Posterior vena cava (tissue), 2 donors: ENCODE measurements around the gene ZSWIM6. TPM values are rescaled to one million over a fixed set of nuclear protein-coding genes. Genes with fewer than 3 reads are reported as not detected.

Experiments used
- DNase-seq: peaks from one replicate; pipeline ENCODE4 v3.0.0-alpha.2; 2020; ENCODE audit warnings: low spot score
- intact Hi-C, 2 donors: fragments of 100-400 bp; cut with DNase I; formaldehyde crosslinking; loops; one replicate each; pipeline versions ENCODE4 v1.14.1 to v1.14.2; 2022 to 2023
- total RNA-seq, 2 donors: library from RNA; stranded (reverse); fragmentation: NEBNext Ultra II Directional; extraction: Animal tissue kit (Norgen Biotek cat#: 25700); gene quantifications; one replicate each; pipeline ENCODE4 v1.2.1, GENCODE V29; 2021
- donor health status: DM: yes; HTN: yes; CAD: no.
- donor health status: DM: yes; HTN: yes; CAD: no.

The ZSWIM6 gene
- total RNA-seq, 2 donors from 2014 or later: 14.0 to 15.3 TPM

DNA sequence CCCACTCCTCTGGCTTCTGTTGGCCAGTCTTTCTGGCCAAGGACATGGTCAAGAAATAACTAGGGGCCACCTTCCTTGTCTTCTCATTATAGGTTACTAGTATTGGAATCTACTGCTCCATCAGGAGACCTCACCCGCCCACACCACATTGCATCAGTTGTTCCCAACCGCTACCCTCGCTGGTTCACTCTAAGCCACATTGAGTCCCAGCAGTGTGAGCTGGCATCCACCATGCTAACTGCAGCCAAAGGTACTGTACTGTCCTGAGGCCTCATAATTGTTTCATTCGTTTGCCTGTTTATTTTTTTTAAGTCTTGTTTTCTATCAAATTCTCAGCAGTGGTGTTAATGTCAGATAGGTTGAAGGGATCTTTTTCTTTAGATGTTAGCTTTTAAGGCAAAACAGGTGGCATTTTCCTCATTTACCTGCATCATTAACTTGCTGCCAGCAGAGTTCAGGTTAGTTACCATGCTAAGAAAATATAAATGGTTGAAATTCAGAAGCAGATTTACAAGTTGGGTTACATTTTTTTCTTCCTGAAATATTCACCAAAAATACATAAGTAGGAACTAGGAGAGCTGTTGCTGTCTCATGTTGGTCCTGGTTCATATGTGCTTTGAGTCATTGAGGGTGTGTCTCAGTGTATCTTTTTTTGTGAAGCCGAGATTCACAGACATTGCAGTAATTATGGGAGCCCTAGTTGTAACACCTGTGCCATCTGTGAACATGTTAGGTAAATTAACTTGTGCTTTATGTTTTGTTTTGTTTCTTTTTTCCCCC is 206.9 kb downstream of the ZSWIM6 start:
- no peak for DNase-seq
- intact Hi-C loops: no loop called here

DNA sequence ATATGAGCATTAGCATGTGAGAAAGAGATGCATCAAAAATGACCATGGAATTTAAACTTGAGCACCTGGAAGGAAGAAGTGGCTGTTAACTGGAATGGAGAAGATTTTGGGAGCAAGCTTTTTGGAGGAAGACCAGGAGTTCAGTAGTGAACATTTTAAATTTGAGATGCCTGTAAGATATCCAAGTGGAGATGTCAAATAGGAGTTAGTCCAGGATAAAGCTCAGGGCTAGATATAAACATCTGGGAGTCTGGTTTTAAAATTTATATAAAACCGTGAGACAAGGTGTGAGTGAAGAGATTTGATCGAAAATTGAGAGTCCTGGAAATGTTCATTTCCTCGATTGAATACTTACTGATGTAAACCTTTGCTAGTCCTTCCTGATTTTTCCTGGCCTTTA is 217.5 kb downstream of the ZSWIM6 start:
- intact Hi-C loops: no loop called here

DNA sequence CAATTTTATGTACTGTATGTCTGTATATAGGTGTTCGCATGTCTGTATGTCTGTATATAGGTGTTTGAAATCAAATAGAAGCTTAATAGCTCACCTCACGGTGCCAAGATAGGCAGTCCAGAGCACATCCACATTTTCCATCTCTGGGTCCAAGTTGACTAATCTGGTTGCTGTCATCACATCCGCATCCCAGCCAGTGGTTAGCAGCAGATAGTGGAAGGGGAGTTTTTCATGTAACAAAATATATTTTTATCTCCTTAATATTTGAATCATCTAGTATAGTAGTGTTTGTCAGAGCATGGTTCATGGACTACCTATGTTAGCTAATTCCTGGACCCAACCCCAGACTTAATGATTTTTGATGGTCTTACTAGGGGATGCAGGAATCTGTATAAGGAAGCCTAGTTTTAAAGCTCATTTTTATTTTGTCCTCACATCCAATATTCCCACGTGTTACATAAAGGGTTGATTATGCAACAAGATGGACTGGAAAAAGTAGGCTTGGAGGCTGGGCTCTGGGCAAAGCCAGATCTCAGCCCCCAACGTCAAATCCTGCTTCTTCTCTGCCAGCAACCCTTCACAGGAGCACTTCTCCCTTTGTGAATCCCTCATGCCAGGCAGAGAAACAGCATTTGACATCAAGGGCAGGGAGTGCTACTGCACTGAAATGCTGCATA is 219.7 kb downstream of the ZSWIM6 start:
- no peak for DNase-seq
- intact Hi-C loops: no loop called here

More for the DNA sequence above, 217.5 kb downstream of the ZSWIM6 start:
- no peak for DNase-seq

DNA sequence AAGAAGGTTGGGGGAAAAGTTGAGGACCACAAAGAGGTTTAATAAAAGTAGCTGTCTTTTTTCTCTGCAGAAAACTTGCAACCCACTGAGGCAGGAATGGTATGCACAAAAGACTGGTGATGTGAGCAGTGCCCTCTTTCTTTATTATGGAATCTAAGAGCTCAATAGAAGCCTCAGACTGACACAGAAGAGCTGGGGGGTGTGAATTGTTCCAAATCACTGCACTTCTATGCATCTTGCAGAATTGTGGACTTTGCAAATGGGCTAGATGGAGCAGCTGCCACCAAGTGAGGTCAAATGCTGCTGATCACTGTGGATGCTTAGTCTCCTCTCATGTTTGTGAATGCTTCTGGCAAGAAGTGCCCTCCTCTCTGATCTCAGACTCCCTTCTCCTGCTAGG is 227.1 kb downstream of the ZSWIM6 start:
- no peak for DNase-seq
- intact Hi-C loops: no loop called here

DNA sequence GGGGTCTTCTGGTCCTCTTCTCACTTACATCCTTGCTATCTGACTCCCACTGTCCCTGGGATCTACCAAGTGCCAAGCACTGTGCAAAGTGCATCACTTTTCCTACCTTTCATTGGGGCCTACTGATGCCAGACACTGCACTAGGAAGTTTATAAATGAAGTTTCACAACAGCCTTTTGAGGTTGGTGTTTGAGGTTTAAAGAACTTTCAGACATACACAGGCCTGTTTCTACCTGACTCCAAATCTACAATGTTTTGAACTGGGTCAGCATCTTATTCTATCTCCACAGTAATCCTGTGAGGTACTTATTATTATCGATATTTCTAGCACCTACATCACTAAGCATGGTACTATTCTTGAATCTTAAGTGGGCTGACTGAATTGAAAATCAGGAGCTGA is 227.7 kb downstream of the ZSWIM6 start:
- intact Hi-C loops: no loop called here

DNA sequence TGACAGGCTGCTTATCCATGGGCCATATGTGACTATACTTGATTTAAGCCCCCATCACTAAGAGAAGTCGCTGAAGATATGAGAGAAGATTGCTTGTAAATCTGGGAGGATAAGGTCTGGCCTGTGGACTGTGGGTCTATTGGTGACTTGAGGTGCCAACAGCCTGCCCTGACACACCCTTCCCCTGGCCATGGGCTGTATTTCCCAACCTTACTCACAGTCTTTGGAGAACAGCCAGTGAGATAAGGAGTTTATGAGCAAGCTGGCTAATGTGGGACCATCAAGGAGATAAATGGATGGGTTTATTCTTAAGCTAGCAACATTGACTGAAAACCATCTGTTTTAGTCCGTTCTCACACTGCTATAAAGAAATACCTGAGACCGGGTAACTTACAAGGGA is 231.3 kb downstream of the ZSWIM6 start:
- no peak for DNase-seq
- intact Hi-C loops: no loop called here

More for the DNA sequence above, 227.7 kb downstream of the ZSWIM6 start:
- no peak for DNase-seq

DNA sequence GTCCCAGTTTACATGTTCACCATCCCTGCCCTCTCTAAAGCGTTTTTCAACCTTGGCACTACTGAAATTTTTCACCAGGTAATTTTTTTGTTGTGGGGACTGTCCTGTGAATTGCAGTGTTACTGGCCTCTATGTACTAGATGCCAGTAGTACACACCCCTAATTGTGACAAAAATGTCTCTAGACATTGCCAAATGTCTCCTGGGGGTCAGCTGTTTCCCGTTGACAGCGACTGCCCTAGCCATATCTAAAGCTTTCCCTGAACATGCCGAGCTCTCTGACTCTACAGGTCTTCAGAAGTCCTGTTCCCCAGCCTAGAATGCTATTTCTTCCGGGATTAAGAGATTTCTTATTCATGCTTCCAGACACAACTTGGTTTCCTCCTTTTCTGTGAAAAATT is 235.3 kb downstream of the ZSWIM6 start:
- intact Hi-C loops: no loop called here
- no peak for DNase-seq

DNA sequence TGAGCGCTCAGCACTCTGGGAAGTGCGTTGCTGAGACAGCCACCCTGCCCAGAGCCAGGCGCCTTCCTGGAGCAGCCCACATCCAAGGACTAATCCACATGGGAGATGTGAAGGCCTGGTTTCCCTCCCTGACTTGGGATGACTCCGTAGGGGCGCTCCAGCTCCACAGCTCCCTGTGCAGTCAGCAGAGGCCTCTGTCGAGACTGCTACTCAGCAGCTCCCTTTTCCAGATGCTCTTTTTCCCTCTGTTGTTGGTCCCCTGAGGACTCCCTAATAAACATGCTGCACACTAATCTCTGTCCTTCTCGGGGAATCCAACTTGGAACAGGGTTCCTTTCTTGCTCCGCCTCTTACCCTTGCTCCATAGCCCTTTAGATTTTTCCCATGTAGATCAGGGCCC is 237.3 kb downstream of the ZSWIM6 start:
- DNase-seq: no peak
- intact Hi-C loops: no loop called here

DNA sequence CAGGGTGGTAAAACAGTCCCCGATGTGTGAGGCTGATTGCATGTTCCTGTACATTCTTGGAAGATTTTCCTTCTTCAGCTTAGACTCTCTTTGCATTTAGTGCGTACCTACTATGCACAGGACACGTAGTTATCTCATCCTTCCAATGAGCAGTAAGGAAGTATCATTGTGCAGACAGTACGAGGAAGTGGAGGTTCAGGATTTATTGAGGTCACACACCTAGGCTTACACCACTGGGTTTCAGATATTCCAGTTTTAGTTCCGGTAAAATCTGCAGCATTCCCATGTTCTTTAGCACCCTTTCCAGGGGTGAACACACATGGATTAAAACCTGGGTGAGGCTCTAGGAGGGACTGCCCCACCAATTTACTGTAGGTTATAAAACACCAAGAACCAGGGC is 238.7 kb downstream of the ZSWIM6 start:
- no peak for DNase-seq
- intact Hi-C loops: no loop called here

DNA sequence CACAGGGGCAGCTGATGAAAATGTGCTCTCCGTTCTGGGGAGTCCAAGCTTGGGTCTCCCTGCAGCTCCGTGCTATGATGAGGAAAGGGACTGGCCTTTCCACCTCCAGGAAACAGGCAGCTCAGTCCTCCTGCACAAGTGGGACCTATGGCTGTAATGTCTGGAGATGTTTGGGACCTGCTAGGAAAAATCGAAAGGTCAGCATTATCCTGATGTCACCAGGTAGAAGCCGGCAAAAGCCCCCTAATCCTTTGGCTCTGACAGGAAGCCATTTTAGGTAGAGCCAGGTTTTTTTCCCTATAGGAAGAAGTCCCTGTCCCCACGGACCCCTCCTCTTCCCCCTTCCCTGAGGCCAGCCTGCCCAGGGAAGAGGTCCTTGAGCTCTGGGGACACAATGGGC is 240.9 kb downstream of the ZSWIM6 start:
- intact Hi-C loops: no loop called here
- DNase-seq: no peak

DNA sequence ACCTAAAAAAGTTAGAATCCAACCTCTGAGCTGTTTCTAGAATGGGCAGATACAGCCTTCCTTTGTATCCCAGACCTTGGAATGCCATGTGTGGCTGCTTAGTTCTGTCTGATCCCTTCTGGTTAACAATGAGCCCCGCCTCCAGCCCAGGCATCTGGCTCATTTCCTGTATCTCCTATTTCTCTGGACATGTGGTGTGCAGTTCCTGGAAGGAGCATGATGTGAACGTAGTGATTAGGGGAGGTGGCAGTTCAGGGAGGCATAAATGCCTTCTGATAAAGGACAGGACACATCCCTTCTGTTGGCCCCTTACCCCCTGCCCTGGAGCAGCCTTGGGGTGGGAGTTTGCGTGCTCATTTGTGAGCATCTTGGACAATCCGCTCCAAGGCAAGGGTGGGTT is 243.0 kb downstream of the ZSWIM6 start:
- intact Hi-C loops: no loop called here

DNA sequence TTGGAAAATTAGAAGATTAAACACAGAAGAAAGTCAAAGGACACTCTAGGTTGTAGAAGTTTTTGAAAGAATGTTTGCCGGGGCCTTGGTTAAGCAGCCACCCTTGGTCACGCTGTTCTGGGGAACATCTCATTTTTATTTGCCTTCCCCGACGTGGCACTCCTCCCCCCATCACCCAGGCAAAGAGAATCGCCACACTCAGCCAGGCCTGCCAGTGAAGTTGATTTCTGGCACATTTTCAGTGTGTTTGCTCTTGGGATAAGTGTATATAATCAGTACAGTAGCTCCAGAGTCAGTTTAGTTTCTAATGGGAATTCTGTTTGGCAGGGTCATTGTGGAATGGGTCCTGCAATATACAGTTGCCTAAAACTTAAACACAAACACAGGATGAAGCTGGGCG is 243.5 kb downstream of the ZSWIM6 start:
- DNase-seq: no peak
- intact Hi-C loops: no loop called here

More for the DNA sequence above, 243.0 kb downstream of the ZSWIM6 start:
- DNase-seq: no peak

DNA sequence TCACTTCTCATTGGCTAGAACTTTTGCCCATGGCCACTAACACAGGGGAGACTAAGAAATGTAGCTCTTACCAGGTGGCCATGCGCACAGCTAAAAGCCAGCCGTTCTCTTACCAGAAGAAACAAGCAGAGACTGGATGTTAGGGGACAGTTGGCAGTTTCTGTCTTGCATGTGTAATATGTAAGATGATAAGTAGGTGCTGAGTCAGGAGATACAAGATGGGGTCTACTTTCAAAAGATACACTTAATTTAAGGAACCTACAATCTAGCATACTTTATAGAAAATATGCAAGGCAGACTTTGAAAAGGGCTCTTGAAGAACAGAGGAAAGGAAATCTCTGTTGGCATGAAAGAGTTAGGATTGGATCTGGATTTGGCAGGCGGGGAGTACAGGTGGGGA is 244.5 kb downstream of the ZSWIM6 start:
- DNase-seq: no peak
- intact Hi-C loops: no loop called here

DNA sequence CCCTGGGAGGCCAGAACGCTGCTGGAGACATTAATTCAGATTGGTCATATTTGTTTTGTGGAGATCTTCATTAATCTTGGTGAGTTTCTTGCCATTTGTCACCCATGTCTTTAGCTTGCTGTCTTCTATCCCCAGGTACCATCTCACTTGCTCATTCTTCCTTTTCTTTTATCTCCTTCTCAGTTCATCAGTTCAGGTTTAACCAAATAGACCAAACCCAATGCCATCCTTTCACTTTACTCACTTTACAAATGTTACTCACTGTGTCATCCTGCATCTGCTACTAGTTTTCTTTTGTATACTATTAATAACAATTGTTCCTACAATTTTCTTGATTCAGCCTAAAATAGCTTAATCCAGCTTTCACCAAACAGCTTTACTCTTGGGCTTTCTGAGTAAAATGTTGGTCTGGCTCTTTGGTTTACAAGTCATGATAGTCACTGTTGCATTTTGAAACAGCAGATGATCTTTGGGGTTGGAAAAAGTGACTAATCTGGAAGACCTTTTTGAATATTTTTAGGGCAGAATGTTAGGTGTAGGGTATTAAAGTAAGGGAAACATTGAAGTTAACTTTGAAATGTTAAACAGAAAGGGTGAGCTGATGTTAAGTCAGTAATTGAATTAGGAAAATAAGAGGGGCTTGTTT is 246.9 kb downstream of the ZSWIM6 start:
- DNase-seq: no peak

DNA sequence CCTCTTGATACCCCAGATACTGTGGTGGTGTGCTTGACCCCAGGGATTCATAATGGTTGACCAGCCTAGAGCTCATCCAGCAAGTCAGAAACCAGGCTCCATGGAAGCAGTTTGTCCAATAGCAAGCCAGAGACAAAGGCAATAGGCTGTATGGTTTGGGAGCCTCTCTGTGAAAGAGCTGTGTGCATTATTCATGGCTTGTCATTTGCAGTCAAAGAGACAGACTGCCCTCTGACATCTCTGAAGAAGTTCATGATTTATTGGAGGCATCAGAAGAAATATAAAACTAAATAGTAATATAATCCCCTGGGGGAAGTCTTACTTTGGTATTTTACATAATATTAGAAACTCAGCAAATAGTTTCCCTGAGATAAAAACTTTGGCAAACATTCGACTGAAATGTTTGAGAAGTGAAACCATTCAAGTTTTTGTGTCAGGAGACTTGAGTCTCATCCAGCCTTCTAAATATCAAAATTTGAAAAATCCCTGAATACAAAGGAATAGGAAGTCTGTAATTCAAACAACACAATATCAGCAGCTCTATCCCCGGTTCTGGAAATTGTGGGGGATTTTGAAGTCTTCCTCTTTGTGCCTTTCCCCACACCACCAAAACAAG is 250.3 kb downstream of the ZSWIM6 start:
- intact Hi-C loops: no loop called here
- no peak for DNase-seq

More for the DNA sequence above, 246.9 kb downstream of the ZSWIM6 start:
- intact Hi-C loops: no loop called here

DNA sequence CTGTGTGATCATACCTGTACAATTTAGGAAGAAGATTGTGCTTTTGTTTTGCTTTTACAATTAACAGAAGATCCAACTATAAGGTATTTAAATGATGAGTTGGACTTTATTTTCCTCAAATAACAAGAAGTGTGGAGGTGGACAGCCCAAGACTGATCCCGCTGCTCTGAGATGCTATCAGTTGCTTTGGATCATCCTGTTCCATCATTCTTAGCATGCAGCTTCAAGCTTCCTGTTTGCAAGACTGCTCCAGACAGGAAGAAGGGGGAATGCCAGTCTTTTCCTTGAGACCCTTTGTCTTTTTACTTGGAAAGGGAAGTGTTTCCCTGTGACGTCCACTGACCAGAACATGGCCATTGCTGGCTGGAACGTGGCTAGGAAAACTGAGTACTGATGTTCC is 250.8 kb downstream of the ZSWIM6 start:
- intact Hi-C loops: no loop called here
- DNase-seq: no peak

DNA sequence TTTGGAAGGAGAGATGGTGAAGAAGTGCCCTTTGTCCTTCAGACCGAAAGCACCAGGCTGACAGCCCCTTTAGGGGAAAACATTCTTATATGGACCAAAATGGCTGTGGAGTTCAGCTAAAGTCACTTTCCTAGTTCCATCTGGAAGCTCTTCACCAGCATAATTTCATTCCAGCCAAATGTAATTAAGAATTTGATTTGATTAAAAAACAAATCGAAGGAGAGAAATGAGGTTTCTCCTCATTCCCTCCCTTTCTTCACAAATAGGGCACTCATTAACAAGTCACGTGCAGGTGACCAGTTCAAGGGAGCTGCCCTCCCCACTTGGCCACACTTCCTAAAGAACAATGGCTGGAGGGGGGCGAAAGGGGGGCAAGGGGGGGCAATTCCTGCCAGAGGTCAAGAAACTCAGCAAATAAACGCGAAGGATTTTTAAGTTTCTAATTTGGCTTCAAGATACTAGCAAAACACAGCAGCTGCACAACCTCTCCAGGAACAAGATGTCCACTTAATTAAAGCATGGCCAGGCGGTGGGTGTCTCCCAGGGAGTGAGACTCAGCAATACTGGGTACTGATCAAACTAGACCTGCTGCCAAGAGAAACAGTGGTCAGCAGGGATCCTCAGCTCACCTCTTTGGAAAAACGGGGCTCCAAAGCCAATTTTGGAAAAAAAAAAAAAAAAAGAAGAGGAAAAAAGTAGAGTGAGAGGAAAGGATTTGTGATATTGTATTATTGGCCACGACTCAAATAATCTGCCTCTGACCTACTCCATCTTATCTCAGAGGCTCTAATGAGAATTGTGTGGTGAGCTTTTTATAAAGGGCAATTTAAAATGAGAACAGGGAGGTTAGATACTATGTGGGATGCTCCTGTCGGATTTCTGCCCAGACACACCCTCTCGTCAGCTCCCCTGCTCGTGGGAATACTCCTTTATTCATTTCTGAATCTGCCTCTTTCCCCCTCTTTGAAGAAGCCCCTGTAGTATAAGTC is 254.3 kb downstream of the ZSWIM6 start:
- no peak for DNase-seq
- intact Hi-C loops: no loop called here

DNA sequence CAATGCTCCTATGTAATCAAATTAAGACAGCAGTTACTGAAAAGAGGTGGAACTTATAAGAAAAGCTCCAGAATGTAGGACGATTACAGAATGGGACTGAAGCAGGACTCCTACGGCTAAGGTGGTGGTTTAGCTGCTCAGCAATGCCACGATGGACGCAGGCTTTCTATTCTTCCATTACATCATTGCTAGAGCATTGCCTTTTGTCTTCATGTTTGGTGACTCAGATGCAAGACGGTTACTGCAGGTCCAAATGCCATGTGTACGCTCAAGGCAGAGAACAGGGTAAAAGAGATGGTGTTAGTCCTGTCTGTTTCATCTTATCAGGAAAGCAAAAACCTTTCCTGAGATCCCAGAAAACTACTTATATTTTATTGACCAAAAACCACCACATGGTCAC is 255.1 kb downstream of the ZSWIM6 start:
- no peak for DNase-seq
- intact Hi-C loops: no loop called here

DNA sequence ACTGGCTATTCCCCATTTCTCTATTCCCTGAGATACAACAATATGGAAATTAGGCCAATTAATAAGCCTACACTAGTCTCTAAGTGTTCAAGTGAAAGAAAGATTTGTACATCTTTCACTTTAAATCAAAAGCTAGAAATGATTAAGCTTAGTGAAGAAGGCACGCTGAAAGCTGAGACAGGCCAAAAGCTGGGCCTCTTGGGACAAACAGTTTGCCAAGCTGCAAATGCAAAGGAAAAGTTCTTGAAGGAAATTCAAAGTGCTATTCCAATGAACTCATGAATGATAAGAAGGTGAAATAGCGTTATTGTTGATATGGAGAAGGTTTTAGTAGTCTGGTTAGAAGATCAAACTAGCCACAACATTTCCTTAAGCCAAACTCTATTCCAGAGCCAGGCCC is 256.2 kb downstream of the ZSWIM6 start:
- no peak for DNase-seq
- intact Hi-C loops: no loop called here
